IMR-90 (cell line): Measurements from ENCODE around the gene GARNL3. TPM values are rescaled to one million over a fixed set of nuclear protein-coding genes. Genes with fewer than 3 reads are reported as not detected.

ENCODE experiments used
- ATAC-seq: fragments of 200-7000 bp; cut with Tn5 transposase; 2 replicates; pipeline ENCODE4 v1.9.1; 2020; ENCODE audit warnings: low read depth, mild to moderate bottlenecking, moderate library complexity
- BruUV-seq: library from RNA; stranded (reverse); fragments of 400-500 nt; replicated peaks from 2 replicates; lab custom pipeline; 2021; lab: Mats Ljungman, UMichigan
- CTCF ChIA-PET: fragments of 300-600 bp; formaldehyde crosslinking; extraction: SDS; loops from one replicate; lab custom pipeline; 2021; ENCODE audit warnings: antibody characterized with exemption; lab: Yijun Ruan, JAX
- POLR2A ChIA-PET: fragments of 300-600 bp; sonication (Branson Sonifier 250); formaldehyde crosslinking; loops from one replicate; lab custom pipeline; 2022; ENCODE audit warnings: antibody characterized with exemption; ENCODE audit not compliant: unreplicated experiment; lab: Charles Lee
- DNase-seq: peaks from one replicate; pipeline ENCODE4 v3.0.0; 2013
- H2AFZ ChIP-seq: replicated peaks from 2 replicates; pipeline ENCODE3; 2013; ENCODE audit warnings: low read length, mild to moderate bottlenecking; ENCODE audit not compliant: poor library complexity
- H2AK5ac ChIP-seq: 2 replicates; pipeline ENCODE4 v1.6.1; 2013; ENCODE audit warnings: low read depth, low read length, inconsistent platforms
- H2AK9ac ChIP-seq: replicated peaks from 2 replicates; pipeline ENCODE3; 2013; ENCODE audit warnings: mild to moderate bottlenecking, low read depth, low read length, moderate library complexity; ENCODE audit not compliant: poor library complexity
- H2BK120ac ChIP-seq: 2 replicates; pipeline ENCODE4 v1.6.1; 2013; ENCODE audit warnings: low read depth, low read length, inconsistent platforms
- H2BK15ac ChIP-seq: 3 replicates; pipeline ENCODE4 v1.6.1; 2013; ENCODE audit warnings: low read depth, low read length, inconsistent platforms
- H2BK20ac ChIP-seq: 2 replicates; pipeline ENCODE4 v1.6.1; 2013; ENCODE audit warnings: low read depth, mild to moderate bottlenecking, inconsistent platforms, low read length, moderate library complexity
- H2BK5ac ChIP-seq: 2 replicates; pipeline ENCODE4 v1.6.1; 2013; ENCODE audit warnings: mild to moderate bottlenecking, low read depth, low read length, inconsistent platforms; ENCODE audit not compliant: poor library complexity, severe bottlenecking
- H3K14ac ChIP-seq: replicated peaks from 2 replicates; pipeline ENCODE4 v1.6.1; 2013; ENCODE audit warnings: low read depth, low read length, inconsistent platforms
- H3K18ac ChIP-seq: 2 replicates; pipeline ENCODE4 v1.6.1; 2013; ENCODE audit warnings: low read depth, low read length, control low read depth
- H3K23ac ChIP-seq: 2 replicates; pipeline ENCODE4 v1.6.1; 2013; ENCODE audit warnings: low read depth, low read length, inconsistent platforms
- H3K27ac ChIP-seq: 2 replicates; pipeline ENCODE4 v1.5.1; 2013; ENCODE audit warnings: mild to moderate bottlenecking, control low read depth, low read length; ENCODE audit not compliant: insufficient read depth
- H3K27me3 ChIP-seq: 2 replicates; pipeline ENCODE4 v1.6.1; 2013; ENCODE audit warnings: low read length; ENCODE audit not compliant: control insufficient read depth, insufficient read depth
- H3K36me3 ChIP-seq: 2 replicates; pipeline ENCODE4 v1.6.1; 2013; ENCODE audit warnings: low read length, mixed read lengths; ENCODE audit not compliant: control insufficient read depth, insufficient read depth
- H3K4ac ChIP-seq: 2 replicates; pipeline ENCODE4 v1.6.1; 2013; ENCODE audit warnings: low read depth, low read length, inconsistent platforms
- H3K4me1 ChIP-seq: 2 replicates; pipeline ENCODE4 v1.6.1; 2013; ENCODE audit warnings: low read length, mixed read lengths; ENCODE audit not compliant: control insufficient read depth, insufficient read depth
- H3K4me2 ChIP-seq: 2 replicates; pipeline ENCODE4 v1.6.1; 2013; ENCODE audit warnings: low read depth, mild to moderate bottlenecking, control low read depth, low read length, moderate library complexity
- H3K4me3 ChIP-seq: 2 replicates; pipeline ENCODE4 v1.5.1; 2013; ENCODE audit warnings: low read depth, mild to moderate bottlenecking, control low read depth, low read length, moderate library complexity; ENCODE audit not compliant: insufficient read depth
- H3K56ac ChIP-seq: 2 replicates; pipeline ENCODE4 v1.6.1; 2013; ENCODE audit warnings: low read length, inconsistent platforms; ENCODE audit not compliant: insufficient read depth; ENCODE audit errors: extremely low read depth
- H3K79me1 ChIP-seq, 2 experiments: 2 replicates each; pipeline ENCODE4 v1.6.1; 2013; ENCODE audit warnings: low read length in 2 of 2, inconsistent platforms in 1 of 2, low read depth in 1 of 2
- H3K9ac ChIP-seq: 2 replicates; pipeline ENCODE4 v1.6.1; 2013; ENCODE audit warnings: low read depth, low read length, control low read depth
- H3K9me1 ChIP-seq: 2 replicates; pipeline ENCODE4 v1.6.1; 2013; ENCODE audit warnings: low read length, inconsistent platforms; ENCODE audit not compliant: insufficient read depth
- H3K9me3 ChIP-seq: 2 replicates; pipeline ENCODE4 v1.6.1; 2013; ENCODE audit warnings: low read length; ENCODE audit not compliant: control insufficient read depth, insufficient read depth
- H4K20me1 ChIP-seq: 2 replicates; pipeline ENCODE4 v1.6.1; 2013; ENCODE audit warnings: low read length, inconsistent platforms; ENCODE audit not compliant: insufficient read depth
- H4K5ac ChIP-seq: 2 replicates; pipeline ENCODE4 v1.6.1; 2013; ENCODE audit warnings: mild to moderate bottlenecking, low read depth, low read length, control low read depth
- H4K8ac ChIP-seq, 2 experiments: 2 replicates each; pipeline ENCODE4 v1.6.1; 2013; ENCODE audit warnings: low read depth in 2 of 2, low read length in 2 of 2, control low read depth in 1 of 2, inconsistent platforms in 1 of 2
- H4K91ac ChIP-seq: 2 replicates; pipeline ENCODE4 v1.6.1; 2013; ENCODE audit warnings: low read depth, low read length, inconsistent platforms; ENCODE audit not compliant: insufficient read depth
- CEBPB ChIP-seq: IDR thresholded peaks from 2 replicates; pipeline ENCODE4 v1.6.1; 2012; ENCODE audit warnings: low read depth, low read length, improper control_type of control experiment
- CHD1 ChIP-seq: IDR thresholded peaks from 2 replicates; pipeline ENCODE4 v1.6.1; 2012; ENCODE audit warnings: low read depth, low read length, improper control_type of control experiment
- FOS ChIP-seq: fragments of 150-350 bp; IDR thresholded peaks from 2 replicates; pipeline ENCODE4 v1.6.1; 2016; ENCODE audit warnings: low read depth, low read length
- MAFK ChIP-seq: IDR thresholded peaks from 2 replicates; pipeline ENCODE4 v1.6.1; 2012; ENCODE audit warnings: low read depth, low read length, improper control_type of control experiment
- MAZ ChIP-seq: IDR thresholded peaks from 2 replicates; pipeline ENCODE4 v1.6.1; 2012; ENCODE audit warnings: low read depth, mild to moderate bottlenecking, low read length, improper control_type of control experiment, moderate library complexity, borderline replicate concordance
- MXI1 ChIP-seq: IDR thresholded peaks from 2 replicates; pipeline ENCODE4 v1.6.1; 2012; ENCODE audit warnings: low read depth, mild to moderate bottlenecking, low read length, moderate library complexity, borderline replicate concordance
- NFE2L2 ChIP-seq: fragments of 150-350 bp; IDR thresholded peaks from 2 replicates; pipeline ENCODE4 v1.6.1; 2016; ENCODE audit warnings: low read depth, mild to moderate bottlenecking, low read length
- RAD21 ChIP-seq: IDR thresholded peaks from 2 replicates; pipeline ENCODE4 v1.6.1; 2012; ENCODE audit warnings: low read length, improper control_type of control experiment
- RCOR1 ChIP-seq: IDR thresholded peaks from 2 replicates; pipeline ENCODE4 v1.6.1; 2012; ENCODE audit warnings: mild to moderate bottlenecking, low read length, improper control_type of control experiment; ENCODE audit not compliant: insufficient replicate concordance
- RFX5 ChIP-seq: IDR thresholded peaks from 2 replicates; pipeline ENCODE4 v1.8.0; 2012; ENCODE audit warnings: low read depth, mild to moderate bottlenecking, low read length, moderate library complexity
- WGBS, 2 experiments: methylation state at CpG; one replicate each; pipeline versions ENCODE4 v1.1.5 to v1.1.7; 2013; ENCODE audit warnings: missing lambda C conversion rate in 2 of 2; ENCODE audit not compliant: insufficient read length in 1 of 2; ENCODE audit errors: extremely low coverage in 2 of 2; 5-methylcytosine and 5-hydroxymethylcytosine counted together
- dilution Hi-C: fragments of 300-500 bp; cut with HindIII; formaldehyde crosslinking; loops from one replicate; pipeline ENCODE4 v1.14.3; 2018; ENCODE audit warnings: low sequenced_read_pairs; ENCODE audit not compliant: unreplicated experiment
- in situ Hi-C: fragments of 300-500 bp; cut with MboI; formaldehyde crosslinking; loops from 3 replicates; pipeline ENCODE4 v1.14.3; 2019; ENCODE audit warnings: low sequenced_read_pairs, inconsistent platforms, mixed read lengths
- intact Hi-C: fragments of 100-400 bp; cut with micrococcal nuclease; formaldehyde crosslinking; loops from 2 replicates; pipeline ENCODE4 v1.10.0; 2022
- polyA plus RNA-seq, 3 experiments: library from polyadenylated mRNA; depleted of rRNA; stranded (reverse); fragments of >200 nt; gene quantifications; 2 replicates each; pipeline ENCODE4 v1.2.3, GENCODE V29; 2012; ENCODE audit warnings: low replicate concordance in 1 of 3
- total RNA-seq: library from RNA; depleted of rRNA; stranded (reverse); fragments of >200 nt; gene quantifications from 2 replicates; pipeline ENCODE4 v1.2.3, GENCODE V29; 2012
- TF ChIP-seq, protein P1 (sequence below): fragments of 150-350 bp; IDR thresholded peaks from 2 replicates; pipeline ENCODE4 v1.6.1; 2017; ENCODE audit warnings: mild to moderate bottlenecking, antibody characterized with exemption, low read length, low read depth
- TF ChIP-seq, protein P2 (sequence below): conservative IDR thresholded peaks from 2 replicates; pipeline ENCODE4 v1.5.1; 2012; ENCODE audit warnings: mild to moderate bottlenecking, low read depth, low read length, improper control_type of control experiment
- TF ChIP-seq, protein P3 (sequence below): fragments of 150-350 bp; IDR thresholded peaks from 2 replicates; pipeline ENCODE4 v1.6.1; 2016; ENCODE audit warnings: low read depth, mild to moderate bottlenecking, low read length, moderate library complexity, borderline replicate concordance

The GARNL3 gene
- total and polyA plus RNA-seq, 2 of the 4 experiments (the other 2 are of a cell fraction): 1.9 to 5.0 TPM

DNA sequence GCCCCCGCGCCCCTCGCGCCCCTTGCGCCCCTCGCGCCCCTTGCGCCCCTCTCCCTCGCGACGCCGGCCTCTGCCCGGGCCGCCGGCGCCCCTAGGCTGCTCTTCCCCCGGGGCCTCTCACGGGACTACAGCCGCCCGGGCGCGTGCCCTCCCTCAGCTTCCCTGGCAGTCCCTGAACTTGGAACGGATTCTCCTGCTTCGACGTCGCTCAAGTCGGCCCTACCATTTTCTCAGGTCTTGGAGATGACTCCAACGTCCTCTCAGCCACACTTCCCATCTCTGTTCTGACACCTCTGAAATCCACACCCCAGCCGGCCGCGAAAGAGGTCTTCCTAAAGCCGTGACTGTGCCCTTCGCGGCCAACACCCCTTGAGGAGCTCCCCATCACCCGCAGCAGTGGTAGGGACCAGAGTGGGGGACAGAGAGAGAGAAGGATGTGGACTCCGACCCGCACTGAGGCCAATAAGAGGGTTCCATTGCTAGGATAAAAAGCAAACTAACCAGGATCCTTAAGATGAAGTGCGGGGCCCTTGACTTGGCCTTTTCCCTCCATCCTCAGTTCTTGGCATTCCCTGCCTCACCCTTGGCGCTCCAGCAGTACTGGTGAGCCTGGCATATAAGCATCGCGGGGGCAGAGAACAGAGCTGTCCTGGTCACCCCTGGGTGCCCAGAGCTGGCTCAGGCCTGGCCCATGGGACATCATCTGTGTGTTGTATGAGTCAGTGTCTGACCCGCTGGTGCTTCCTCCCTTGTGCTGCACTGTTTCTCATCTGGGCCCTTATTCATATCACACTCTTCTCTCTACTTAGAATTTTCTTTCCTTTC, 38.6 kb upstream of the GARNL3 start:
- Histone ChIP-seq H2BK120ac (no peak overlapping the region), H2BK15ac (no peak overlapping the region), H4K8ac (no peak overlapping the region), H3K4me1 (no peaks in the 10 kb centered on the region), H4K20me1 (no peaks in the 10 kb centered on the region; the same call in 1 of the 2 replicates), H2AK5ac (no peak overlapping the region), H3K4ac (no peak overlapping the region), H3K36me3 (no peaks in the 10 kb centered on the region), H3K4me2 (0 out of 2 replicates have a peak overlapping the region, but pooled peaks have one; percentile 28), H3K23ac (no peak overlapping the region), H4K5ac (no peak overlapping the region), H2BK20ac (no peak overlapping the region), H3K4me3 (peak overlapping the region; percentile 71), H4K91ac (no peak overlapping the region), H2AK9ac (peak overlapping the region; percentile 2), H3K9me3 (no peaks in the 10 kb centered on the region), H3K27ac (no peak overlapping the region), H3K79me1 (no peaks in the 10 kb centered on the region), H3K18ac (no peak overlapping the region), H2AFZ (peak overlapping the region; percentile 92), H3K56ac (no peak overlapping the region), H2BK5ac (no peak overlapping the region), H3K14ac (no peak overlapping the region), H3K27me3 (peaks cover 23% of the 10 kb centered on the region), H3K9ac (0 out of 2 replicates have a peak overlapping the region, but pooled peaks have one; percentile 14), H3K9me1 (peaks cover 2% of the 10 kb centered on the region; the same call in 1 of the 2 replicates)
- intact Hi-C loops (loop anchor here (10.0 kb wide), 1 partner anchor 199 kb away; the partner anchor contains the start of gene ZNF79), dilution Hi-C loops (no loop called here), in situ Hi-C loops (no loop called here)
- POLR2A ChIA-PET: no interaction called here
- CTCF ChIA-PET: interaction anchor here (0.8 kb wide), 1 partner anchor 75 kb away, joined by 3 read pairs; no protein-coding TSS in a partner anchor
- DNase-seq: peak; percentile 17
- 12% methylated on average over 17 of the region's 42 CpGs; no CpG with 5 or more reads in 1 of the 2 experiments for WGBS, 2 experiments
- no peak for ATAC-seq
- no TSS peak for BruUV-seq
- TF ChIP-seq RCOR1 (no peak), CHD1 (no peak), MAZ (no peak), FOS (no peak), MAFK (no peak), NFE2L2 (no peak), RFX5 (no peak), MXI1 (no peak), RAD21 (no peak), CEBPB (no peak)
- TF ChIP-seq, protein P1, sequence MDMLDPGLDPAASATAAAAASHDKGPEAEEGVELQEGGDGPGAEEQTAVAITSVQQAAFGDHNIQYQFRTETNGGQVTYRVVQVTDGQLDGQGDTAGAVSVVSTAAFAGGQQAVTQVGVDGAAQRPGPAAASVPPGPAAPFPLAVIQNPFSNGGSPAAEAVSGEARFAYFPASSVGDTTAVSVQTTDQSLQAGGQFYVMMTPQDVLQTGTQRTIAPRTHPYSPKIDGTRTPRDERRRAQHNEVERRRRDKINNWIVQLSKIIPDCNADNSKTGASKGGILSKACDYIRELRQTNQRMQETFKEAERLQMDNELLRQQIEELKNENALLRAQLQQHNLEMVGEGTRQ: no peak
- TF ChIP-seq, protein P2, sequence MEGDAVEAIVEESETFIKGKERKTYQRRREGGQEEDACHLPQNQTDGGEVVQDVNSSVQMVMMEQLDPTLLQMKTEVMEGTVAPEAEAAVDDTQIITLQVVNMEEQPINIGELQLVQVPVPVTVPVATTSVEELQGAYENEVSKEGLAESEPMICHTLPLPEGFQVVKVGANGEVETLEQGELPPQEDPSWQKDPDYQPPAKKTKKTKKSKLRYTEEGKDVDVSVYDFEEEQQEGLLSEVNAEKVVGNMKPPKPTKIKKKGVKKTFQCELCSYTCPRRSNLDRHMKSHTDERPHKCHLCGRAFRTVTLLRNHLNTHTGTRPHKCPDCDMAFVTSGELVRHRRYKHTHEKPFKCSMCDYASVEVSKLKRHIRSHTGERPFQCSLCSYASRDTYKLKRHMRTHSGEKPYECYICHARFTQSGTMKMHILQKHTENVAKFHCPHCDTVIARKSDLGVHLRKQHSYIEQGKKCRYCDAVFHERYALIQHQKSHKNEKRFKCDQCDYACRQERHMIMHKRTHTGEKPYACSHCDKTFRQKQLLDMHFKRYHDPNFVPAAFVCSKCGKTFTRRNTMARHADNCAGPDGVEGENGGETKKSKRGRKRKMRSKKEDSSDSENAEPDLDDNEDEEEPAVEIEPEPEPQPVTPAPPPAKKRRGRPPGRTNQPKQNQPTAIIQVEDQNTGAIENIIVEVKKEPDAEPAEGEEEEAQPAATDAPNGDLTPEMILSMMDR: no peak
- TF ChIP-seq, protein P3, sequence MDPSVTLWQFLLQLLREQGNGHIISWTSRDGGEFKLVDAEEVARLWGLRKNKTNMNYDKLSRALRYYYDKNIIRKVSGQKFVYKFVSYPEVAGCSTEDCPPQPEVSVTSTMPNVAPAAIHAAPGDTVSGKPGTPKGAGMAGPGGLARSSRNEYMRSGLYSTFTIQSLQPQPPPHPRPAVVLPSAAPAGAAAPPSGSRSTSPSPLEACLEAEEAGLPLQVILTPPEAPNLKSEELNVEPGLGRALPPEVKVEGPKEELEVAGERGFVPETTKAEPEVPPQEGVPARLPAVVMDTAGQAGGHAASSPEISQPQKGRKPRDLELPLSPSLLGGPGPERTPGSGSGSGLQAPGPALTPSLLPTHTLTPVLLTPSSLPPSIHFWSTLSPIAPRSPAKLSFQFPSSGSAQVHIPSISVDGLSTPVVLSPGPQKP: no peak
